ENCODE results near the gene NAGA.

DNA sequence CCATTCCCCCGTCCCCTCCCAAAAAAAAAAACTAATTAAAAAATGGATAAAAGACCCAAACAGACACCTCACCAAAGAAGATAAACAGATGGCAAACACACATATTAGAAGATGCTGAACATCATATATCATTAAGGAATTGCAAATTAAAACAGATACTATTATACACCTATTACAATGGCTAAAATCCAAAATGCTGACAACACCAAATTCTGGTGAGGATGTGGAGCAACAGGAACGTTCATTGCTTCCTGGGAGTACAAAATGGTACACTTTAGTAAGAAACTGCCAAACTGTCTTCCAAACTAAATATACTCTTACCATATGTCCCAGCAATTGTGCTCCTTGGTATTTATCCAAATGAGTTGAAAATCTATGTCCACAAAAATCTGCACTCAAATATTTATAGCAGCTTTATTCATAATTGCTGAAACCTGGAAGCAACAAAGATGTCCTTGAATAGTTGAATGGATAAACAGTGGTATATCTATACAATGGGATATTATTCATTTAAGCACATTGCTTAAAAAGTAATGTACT lies 19.9 kb downstream of the NAGA start:
- TF ChIP-seq, protein P1, sequence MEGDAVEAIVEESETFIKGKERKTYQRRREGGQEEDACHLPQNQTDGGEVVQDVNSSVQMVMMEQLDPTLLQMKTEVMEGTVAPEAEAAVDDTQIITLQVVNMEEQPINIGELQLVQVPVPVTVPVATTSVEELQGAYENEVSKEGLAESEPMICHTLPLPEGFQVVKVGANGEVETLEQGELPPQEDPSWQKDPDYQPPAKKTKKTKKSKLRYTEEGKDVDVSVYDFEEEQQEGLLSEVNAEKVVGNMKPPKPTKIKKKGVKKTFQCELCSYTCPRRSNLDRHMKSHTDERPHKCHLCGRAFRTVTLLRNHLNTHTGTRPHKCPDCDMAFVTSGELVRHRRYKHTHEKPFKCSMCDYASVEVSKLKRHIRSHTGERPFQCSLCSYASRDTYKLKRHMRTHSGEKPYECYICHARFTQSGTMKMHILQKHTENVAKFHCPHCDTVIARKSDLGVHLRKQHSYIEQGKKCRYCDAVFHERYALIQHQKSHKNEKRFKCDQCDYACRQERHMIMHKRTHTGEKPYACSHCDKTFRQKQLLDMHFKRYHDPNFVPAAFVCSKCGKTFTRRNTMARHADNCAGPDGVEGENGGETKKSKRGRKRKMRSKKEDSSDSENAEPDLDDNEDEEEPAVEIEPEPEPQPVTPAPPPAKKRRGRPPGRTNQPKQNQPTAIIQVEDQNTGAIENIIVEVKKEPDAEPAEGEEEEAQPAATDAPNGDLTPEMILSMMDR (IDR thresholded peaks at IDR 0.05; ENCODE audit: insufficient read depth, low read length, poor library complexity, severe bottlenecking), result no peak
- no peak for TF ChIP-seq EZH2phosphoT487 (conservative IDR thresholded peaks at IDR 0.05; ENCODE audit: low read length)
